Endothelial cell of umbilical vein (primary cell): ENCODE results near the gene ZNF326. TPM values are rescaled to one million over a fixed set of nuclear protein-coding genes. Genes with fewer than 3 reads are reported as not detected.

ENCODE experiments used
- Bru-seq: library from RNA; stranded (reverse); fragments of 400-500 nt; gene quantifications from one replicate; lab custom pipeline; 2021; lab: Mats Ljungman, UMichigan
- BruChase-seq, 2 experiments: library from RNA; stranded (reverse); fragments of 400-500 nt; gene quantifications; one replicate each; lab custom pipeline; 2021; lab: Mats Ljungman, UMichigan
- BruUV-seq: library from RNA; stranded (reverse); fragments of 400-500 nt; replicated peaks from 2 replicates; lab custom pipeline; 2021; lab: Mats Ljungman, UMichigan
- CTCF ChIA-PET: fragments of 300-600, 350-600 bp; sonication (Branson Sonifier 250); formaldehyde crosslinking; loops from one replicate; lab custom pipeline; 2021; ENCODE audit warnings: antibody characterized with exemption, inconsistent platforms; lab: Charles Lee
- POLR2A ChIA-PET: fragments of 300-600, 350-600 bp; sonication (Branson Sonifier 250); formaldehyde crosslinking; loops from one replicate; lab custom pipeline; 2021; ENCODE audit warnings: antibody characterized with exemption, inconsistent platforms; lab: Charles Lee
- DNase-seq: peaks from one replicate; pipeline ENCODE4 v3.0.0-alpha.2; 2011; ENCODE audit warnings: low read depth, low spot score
- FAIRE-seq: peaks from 2 replicates; lab custom pipeline; 2011; peaks lifted over from hg19 to GRCh38; lab: Jason Lieb, UNC
- H2AFZ ChIP-seq: 2 replicates; pipeline ENCODE4 v1.6.0; 2012; ENCODE audit warnings: low read depth, low read length, control low read depth, inconsistent platforms
- H3K27ac ChIP-seq: 2 replicates; pipeline ENCODE4 v1.5.1; 2011; ENCODE audit warnings: low read depth, mild to moderate bottlenecking, control low read depth, low read length, moderate library complexity; ENCODE audit not compliant: insufficient read depth
- H3K27me3 ChIP-seq, 2 experiments: 2 replicates each; pipeline versions ENCODE4 v1.6.0 to v1.6.1; 2011; ENCODE audit warnings: low read length in 2 of 2, mixed read lengths in 1 of 2; ENCODE audit not compliant: control insufficient read depth in 2 of 2, insufficient read depth in 2 of 2
- H3K36me3 ChIP-seq, 2 experiments: 2 replicates in 1 of 2; 3 replicates in 1 of 2; pipeline ENCODE4 v1.5.1; 2011; ENCODE audit warnings: low read length in 2 of 2, mild to moderate bottlenecking in 1 of 2, moderate library complexity in 1 of 2; ENCODE audit not compliant: control insufficient read depth in 2 of 2, insufficient read depth in 2 of 2; ENCODE audit errors: extremely low read depth in 1 of 2
- H3K4me1 ChIP-seq: 3 replicates; pipeline ENCODE4 v1.5.1; 2011; ENCODE audit warnings: mild to moderate bottlenecking, low read length; ENCODE audit not compliant: control insufficient read depth, insufficient read depth; ENCODE audit errors: extremely low read depth
- H3K4me2 ChIP-seq: 2 replicates; pipeline ENCODE4 v1.6.1; 2011; ENCODE audit warnings: low read length, control low read depth, mixed read lengths; ENCODE audit not compliant: insufficient read depth
- H3K4me3 ChIP-seq, 3 experiments: fragments of 200-600 bp in 1 of 3; sonication (generic), shearing (Covaris generic) in 1 of 3; replicated peaks in 1 of 3; 2 replicates each; pipeline ENCODE4 v1.5.1; 2011 to 2016; ENCODE audit warnings: control low read depth in 3 of 3, low read length in 3 of 3, mild to moderate bottlenecking in 2 of 3, inconsistent platforms in 1 of 3, low read depth in 1 of 3, moderate library complexity in 1 of 3; ENCODE audit not compliant: insufficient read depth in 1 of 3
- H3K79me2 ChIP-seq: 2 replicates; pipeline ENCODE4 v1.6.0; 2012; ENCODE audit warnings: low read length, inconsistent platforms; ENCODE audit not compliant: control insufficient read depth, insufficient read depth
- H3K9ac ChIP-seq: replicated peaks from 2 replicates; pipeline ENCODE3; 2011; ENCODE audit warnings: low read length, control low read depth; ENCODE audit not compliant: insufficient read depth; ENCODE audit errors: extremely low read depth
- H3K9me1 ChIP-seq: replicated peaks from 3 replicates; pipeline ENCODE4 v1.6.0; 2011; ENCODE audit warnings: mild to moderate bottlenecking, low read length; ENCODE audit not compliant: control insufficient read depth, insufficient read depth; ENCODE audit errors: extremely low read depth
- H3K9me3 ChIP-seq: replicated peaks from 2 replicates; pipeline ENCODE4 v1.5.1; 2012; ENCODE audit warnings: low read length, inconsistent platforms; ENCODE audit not compliant: control insufficient read depth, insufficient read depth
- H4K20me1 ChIP-seq: replicated peaks from 2 replicates; pipeline ENCODE3; 2011; ENCODE audit warnings: mild to moderate bottlenecking, low read length; ENCODE audit not compliant: control insufficient read depth, insufficient read depth; ENCODE audit errors: extremely low read depth
- EZH2 ChIP-seq: IDR thresholded peaks from 2 replicates; pipeline ENCODE4 v1.6.1; 2012; ENCODE audit warnings: borderline replicate concordance, low read depth, mild to moderate bottlenecking, moderate library complexity, low read length, inconsistent platforms; ENCODE audit not compliant: severe bottlenecking
- MYC ChIP-seq: IDR thresholded peaks from one replicate; pipeline ENCODE4 v1.6.1; 2011; ENCODE audit warnings: mild to moderate bottlenecking, low read depth, low read length
- POLR2A ChIP-seq: IDR thresholded peaks from 2 replicates; pipeline ENCODE4 v1.6.1; 2012; ENCODE audit warnings: low read depth, mild to moderate bottlenecking, control low read depth, low read length
- POLR2AphosphoS5 ChIP-seq: IDR thresholded peaks from 2 replicates; pipeline ENCODE4 v1.6.1; 2012; ENCODE audit warnings: low read depth, mild to moderate bottlenecking, control low read depth, low read length, moderate library complexity; ENCODE audit not compliant: insufficient read depth
- dilution Hi-C: fragments of 300-500 bp; cut with MboI; formaldehyde crosslinking; loops from one replicate; pipeline ENCODE4 v1.15.0; 2019; ENCODE audit warnings: low sequenced_read_pairs; ENCODE audit not compliant: extremely low pct_ligation_motif_present
- intact Hi-C: fragments of 100-400 bp; cut with micrococcal nuclease; formaldehyde crosslinking; loops from one replicate; pipeline ENCODE4 v1.10.0; 2022
- long read RNA-seq: library from polyadenylated mRNA; stranded (forward); transcript quantifications from one replicate; pipeline ENCODE4 v2.0.0, GENCODE V29; 2021
- polyA minus RNA-seq, 3 experiments: library from RNA; depleted of rRNA, polyadenylated mRNA; stranded (reverse); fragments of >200 nt; gene quantifications; 1 replicate in 1 of 3; 2 replicates in 2 of 3; pipeline ENCODE4 v1.2.3, GENCODE V29; 2011
- polyA plus RNA-seq, 4 experiments: library from polyadenylated mRNA; depleted of rRNA in 3 of 4; stranded (reverse) in 3 of 4; unstranded in 1 of 4; fragments of >200 nt; gene quantifications; 2 replicates each; pipeline versions ENCODE4 v1.2.1 to v1.2.3, GENCODE V29; 2011 to 2012; ENCODE audit warnings: missing spikeins in 1 of 4
- total RNA-seq: library from RNA; stranded (reverse); gene quantifications from 2 replicates; pipeline ENCODE4 v1.2.3, GENCODE V29; 2021

The ZNF326 gene, protein sequence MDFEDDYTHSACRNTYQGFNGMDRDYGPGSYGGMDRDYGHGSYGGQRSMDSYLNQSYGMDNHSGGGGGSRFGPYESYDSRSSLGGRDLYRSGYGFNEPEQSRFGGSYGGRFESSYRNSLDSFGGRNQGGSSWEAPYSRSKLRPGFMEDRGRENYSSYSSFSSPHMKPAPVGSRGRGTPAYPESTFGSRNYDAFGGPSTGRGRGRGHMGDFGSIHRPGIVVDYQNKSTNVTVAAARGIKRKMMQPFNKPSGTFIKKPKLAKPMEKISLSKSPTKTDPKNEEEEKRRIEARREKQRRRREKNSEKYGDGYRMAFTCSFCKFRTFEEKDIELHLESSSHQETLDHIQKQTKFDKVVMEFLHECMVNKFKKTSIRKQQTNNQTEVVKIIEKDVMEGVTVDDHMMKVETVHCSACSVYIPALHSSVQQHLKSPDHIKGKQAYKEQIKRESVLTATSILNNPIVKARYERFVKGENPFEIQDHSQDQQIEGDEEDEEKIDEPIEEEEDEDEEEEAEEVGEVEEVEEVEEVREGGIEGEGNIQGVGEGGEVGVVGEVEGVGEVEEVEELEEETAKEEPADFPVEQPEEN
- total RNA-seq (29.7 and 29.9 TPM in 2 replicates), polyA plus RNA-seq (9.1 and 13.1 TPM in 2 replicates), polyA minus RNA-seq (22.6 and 25.0 TPM in 2 replicates), Bru-seq, nascent RNA (percentile 95 among the genes with signal in this experiment), BruChase-seq, experiment 1, labeled RNA remaining after a 6-hour chase (percentile 84 among the genes with signal in this experiment), BruChase-seq, experiment 2, labeled RNA remaining after a 2-hour chase (percentile 88 among the genes with signal in this experiment)
- 9.3 and 9.6 TPM in 2 replicates for polyA plus RNA-seq (2011; cell fraction: cytosol; rRNA removed)
- polyA plus RNA-seq (2011; cell fraction: nucleus; rRNA removed): 28.8 and 41.1 TPM in 2 replicates
- 11.3 and 23.8 TPM in 2 replicates for polyA plus RNA-seq (2012)
- polyA minus RNA-seq (2011; cell fraction: cytosol; rRNA and poly(A)+ RNA removed): 8.5 TPM
- polyA minus RNA-seq (2011; cell fraction: nucleus; rRNA and poly(A)+ RNA removed): 62.7 and 74.5 TPM in 2 replicates
- long read RNA-seq, transcript ZNF326-201 (12 exons, 2,729 nt): major isoform, 7 of 52 reads
- long read RNA-seq, partial matches to known transcripts: 1 of 52 reads
- long read RNA-seq, other reads (novel, unspliced or antisense): 37 of 52 reads

DNA sequence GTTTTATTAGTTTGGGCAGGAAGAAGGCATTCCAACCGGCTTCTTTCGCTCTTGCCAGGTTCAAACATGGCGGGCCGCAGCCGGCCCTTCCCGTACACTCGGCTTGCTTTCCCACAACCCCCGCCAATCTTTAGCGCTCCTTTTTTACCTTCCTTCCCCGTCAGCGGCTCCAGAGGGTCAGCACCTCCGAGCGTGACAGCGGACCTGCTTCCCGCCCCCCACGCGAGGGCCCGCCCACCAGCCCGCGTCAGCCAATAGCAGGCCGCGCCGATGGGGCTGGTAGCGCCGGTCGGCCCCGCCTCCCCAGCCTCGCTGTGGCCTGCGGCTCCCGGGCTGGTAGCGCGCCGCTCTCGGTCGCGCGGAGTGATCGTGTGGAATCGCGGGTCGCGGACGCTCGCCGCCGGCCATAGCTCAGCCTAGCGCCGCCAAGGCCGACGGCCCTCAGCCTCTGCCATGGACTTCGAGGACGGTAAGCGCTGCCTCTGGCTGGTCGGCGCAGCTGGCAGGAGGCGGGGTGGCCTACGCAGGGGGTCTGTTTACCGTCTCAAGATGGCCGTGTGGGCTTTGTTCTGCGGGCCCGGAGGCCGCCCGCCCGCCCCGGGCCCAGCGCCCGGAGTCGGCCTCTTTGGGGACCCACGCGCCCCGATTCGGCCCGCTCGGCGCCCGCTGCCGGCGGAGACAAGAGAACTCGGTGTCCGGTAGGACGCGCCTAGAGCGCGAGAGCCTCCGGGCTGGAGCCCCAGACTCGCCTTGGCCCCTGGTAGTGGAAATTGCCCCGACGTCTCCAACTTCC lies at the start of gene ZNF326:
ZNF326 (plus strand) TSS at position 306 of the 793 bp plus-strand sequence; CDS start at position 454, 148 bp downstream.
- TF ChIP-seq POLR2A (peak; percentile 98), POLR2AphosphoS5 (peak; percentile 94), EZH2 (no peak), MYC (no peak)
- H3K9me1 ChIP-seq: peaks cover 2% of the 10 kb centered on the region
- H4K20me1 ChIP-seq: no peaks in the 10 kb centered on the region
- DNase-seq (peak; percentile 98), FAIRE-seq (peak; percentile 94)
- ChIA-PET CTCF (interaction anchor here (0.5 to 0.9 kb wide), 2 partner anchors 152 to 168 kb away, joined by 3 read pairs; no protein-coding TSS in a partner anchor), POLR2A (interaction anchor here (1.0 kb wide), 1 partner anchor 232 kb away, joined by 3 read pairs; no protein-coding TSS in a partner anchor)
- H3K79me2 ChIP-seq: peaks cover 50% of the 10 kb centered on the region
- peak within 1 kb of the TSS; percentile 94 for H2AFZ ChIP-seq
- H3K4me3 ChIP-seq: peak within 1 kb of the TSS; percentile 89 to 99 (median 98)
- dilution Hi-C loops (no loop called here), intact Hi-C loops (loop anchor here (2.0 to 5.0 kb wide), 5 partner anchors 152 to 473 kb away; partner anchors contain the start of genes LRRC8B and LRRC8D)
- peak within 1 kb of the TSS; percentile 100 for H3K4me2 ChIP-seq
- no peaks in the 10 kb centered on the region for H3K27me3 ChIP-seq
- no peaks in the 10 kb centered on the region for H3K36me3 ChIP-seq
- no peaks in the 10 kb centered on the region for H3K9me3 ChIP-seq
- peak within 1 kb of the TSS; percentile 100 for H3K9ac ChIP-seq
- peaks cover 19% of the 10 kb centered on the region for H3K4me1 ChIP-seq
- peak within 1 kb of the TSS; percentile 94 for H3K27ac ChIP-seq
- BruUV-seq: no TSS peak
